Loucy (cell line): Measurements from ENCODE around the gene PAXIP1.

Experiments used
- EZH2phosphoT487 ChIP-seq: fragments of 200-600 bp; IDR thresholded peaks from 2 replicates; pipeline ENCODE4 v1.6.1; 2018; ENCODE audit warnings: antibody characterized with exemption, mild to moderate bottlenecking, moderate library complexity, borderline replicate concordance
- TF ChIP-seq, protein P1 (sequence below): fragments of 200-600 bp; sonication (generic); conservative IDR thresholded peaks from 2 replicates; pipeline ENCODE4 v1.5.1; 2014; ENCODE audit warnings: mild to moderate bottlenecking, antibody characterized with exemption, low read length

DNA sequence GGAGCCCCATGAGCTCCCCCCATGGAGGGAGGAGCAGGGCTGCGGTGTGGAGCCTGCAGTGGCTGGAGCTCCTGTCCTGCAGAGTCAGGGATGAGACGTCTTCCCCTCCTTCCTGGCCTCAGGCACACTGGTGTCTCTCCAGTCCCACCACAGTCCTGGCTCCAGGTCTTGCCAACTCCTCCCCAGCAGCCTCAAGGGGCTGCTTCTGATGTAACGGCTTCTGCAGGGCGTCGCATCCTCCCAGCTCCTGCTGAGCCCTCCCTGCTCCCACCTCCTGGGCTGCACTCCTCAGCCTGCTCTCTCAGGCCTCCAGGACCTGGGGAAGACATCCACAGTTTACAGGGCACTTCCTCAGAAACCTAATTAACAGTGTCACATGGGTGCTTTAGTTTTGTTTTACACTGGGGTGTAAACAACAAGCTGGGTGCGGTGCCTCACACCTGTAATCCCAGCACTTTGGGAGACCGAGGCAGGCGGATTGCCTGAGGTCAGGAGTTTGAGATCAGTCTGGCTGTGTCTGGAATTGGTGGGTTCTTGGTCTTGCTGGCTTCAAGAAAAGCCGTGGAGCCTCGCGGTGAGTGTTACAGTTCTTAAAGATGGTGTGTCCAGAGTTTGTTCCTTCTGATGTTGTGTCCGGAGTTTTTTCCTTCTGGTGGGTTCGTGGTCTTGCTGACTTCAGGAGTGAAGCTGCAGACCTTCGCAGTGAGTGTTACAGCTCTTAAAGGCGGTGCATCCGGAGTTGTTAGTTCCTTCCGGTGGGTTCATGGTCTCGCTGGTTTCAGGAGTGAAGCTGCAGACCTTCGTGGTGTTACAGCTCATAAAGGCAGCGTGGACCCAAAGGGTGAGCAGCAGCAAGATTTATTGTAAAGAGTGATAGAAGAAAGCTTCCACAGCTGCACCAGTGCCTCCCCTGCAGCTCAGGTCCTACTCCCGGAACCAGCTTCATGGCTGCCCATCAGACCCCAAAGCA is 95.0 kb downstream of the PAXIP1 start:
- TF ChIP-seq, protein P1, sequence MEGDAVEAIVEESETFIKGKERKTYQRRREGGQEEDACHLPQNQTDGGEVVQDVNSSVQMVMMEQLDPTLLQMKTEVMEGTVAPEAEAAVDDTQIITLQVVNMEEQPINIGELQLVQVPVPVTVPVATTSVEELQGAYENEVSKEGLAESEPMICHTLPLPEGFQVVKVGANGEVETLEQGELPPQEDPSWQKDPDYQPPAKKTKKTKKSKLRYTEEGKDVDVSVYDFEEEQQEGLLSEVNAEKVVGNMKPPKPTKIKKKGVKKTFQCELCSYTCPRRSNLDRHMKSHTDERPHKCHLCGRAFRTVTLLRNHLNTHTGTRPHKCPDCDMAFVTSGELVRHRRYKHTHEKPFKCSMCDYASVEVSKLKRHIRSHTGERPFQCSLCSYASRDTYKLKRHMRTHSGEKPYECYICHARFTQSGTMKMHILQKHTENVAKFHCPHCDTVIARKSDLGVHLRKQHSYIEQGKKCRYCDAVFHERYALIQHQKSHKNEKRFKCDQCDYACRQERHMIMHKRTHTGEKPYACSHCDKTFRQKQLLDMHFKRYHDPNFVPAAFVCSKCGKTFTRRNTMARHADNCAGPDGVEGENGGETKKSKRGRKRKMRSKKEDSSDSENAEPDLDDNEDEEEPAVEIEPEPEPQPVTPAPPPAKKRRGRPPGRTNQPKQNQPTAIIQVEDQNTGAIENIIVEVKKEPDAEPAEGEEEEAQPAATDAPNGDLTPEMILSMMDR: no peak
- TF ChIP-seq EZH2phosphoT487: no peak
